Heart left ventricle (tissue), 16 donors: ENCODE measurements around the gene ZFPM1. TPM values are rescaled to one million over a fixed set of nuclear protein-coding genes. Genes with fewer than 3 reads are reported as not detected.
A peak's percentile ranks its signal among the peaks of the same experiment; 100 is the strongest.

ENCODE experiments used
- ATAC-seq, 4 donors: fragments of 200-7000 bp; cut with Tn5 transposase; one replicate each; pipeline ENCODE4 v1.9.1; 2020 to 2022; ENCODE audit warnings: moderate library complexity in 4 of 4, mild to moderate bottlenecking in 3 of 4, moderate number of reproducible peaks in 1 of 4
- DNase-seq, 5 donors: peaks; one replicate each; pipeline ENCODE4 v3.0.0-alpha.2; 2020
- H3K27ac ChIP-seq, 12 donors: fragments of 200-600 bp; sonication (generic) in 4 of 12; one replicate each; pipeline versions ENCODE4 v1.5.0 to v1.8.0; 2016 to 2022; ENCODE audit warnings: mild to moderate bottlenecking in 2 of 12
- H3K27me3 ChIP-seq, 9 donors: fragments of 200-600 bp; sonication (generic) in 2 of 9; one replicate each; pipeline versions ENCODE4 v1.5.1 to v1.8.0; 2016 to 2022; ENCODE audit warnings: mild to moderate bottlenecking in 3 of 9
- H3K36me3 ChIP-seq, 9 donors: fragments of 200-600 bp; sonication (generic) in 2 of 9; one replicate each; pipeline versions ENCODE4 v1.5.0 to v1.8.0; 2018 to 2022; ENCODE audit warnings: mild to moderate bottlenecking in 2 of 9
- H3K4me1 ChIP-seq, 12 donors: fragments of 200-600 bp; sonication (generic) in 4 of 12; one replicate each; pipeline versions ENCODE4 v1.5.0 to v1.8.0; 2016 to 2022; ENCODE audit warnings: mild to moderate bottlenecking in 3 of 12
- H3K4me3 ChIP-seq, 12 donors: fragments of 200-600 bp; sonication (generic) in 4 of 12; one replicate each; pipeline versions ENCODE4 v1.5.0 to v1.8.0; 2017 to 2022; ENCODE audit warnings: mild to moderate bottlenecking in 9 of 12, moderate library complexity in 4 of 12
- H3K9me3 ChIP-seq, 12 donors: fragments of 200-600 bp; sonication (generic) in 4 of 12; one replicate each; pipeline versions ENCODE4 v1.5.0 to v1.8.0; 2016 to 2022; ENCODE audit warnings: mild to moderate bottlenecking in 1 of 12
- CTCF ChIP-seq, 12 donors: fragments of 200-600 bp; sonication (generic) in 4 of 12; IDR thresholded peaks; one replicate each; pipeline versions ENCODE4 v1.5.0 to v1.8.0; 2018 to 2022; ENCODE audit warnings: antibody characterized with exemption in 12 of 12, mild to moderate bottlenecking in 5 of 12
- POLR2A ChIP-seq, 2 donors: fragments of 450-650 bp; IDR thresholded peaks; one replicate each; pipeline ENCODE4 v1.6.1; 2017; ENCODE audit warnings: antibody characterized with exemption in 2 of 2, mild to moderate bottlenecking in 2 of 2, moderate library complexity in 2 of 2
- WGBS, 4 donors: extraction: QIAGEN DNeasy Blood & Tissue Kit in 2 of 4; methylation state at CpG; one replicate each; pipeline versions ENCODE4 v1.1.5 to v1.1.7; 2013 to 2018; 5-methylcytosine and 5-hydroxymethylcytosine counted together
- intact Hi-C, 10 donors: fragments of 100-400 bp; cut with DNase I; formaldehyde crosslinking; loops; one replicate each; pipeline versions ENCODE4 v1.11.1 to v1.14.2; 2022
- polyA plus RNA-seq, 2 donors: library from polyadenylated mRNA; stranded (reverse); fragments of 200-250 nt; gene quantifications; one replicate each; pipeline ENCODE4 v1.2.3, GENCODE V29; 2013
- total RNA-seq, 9 donors: library from RNA; depleted of rRNA in 2 of 9; stranded (reverse); fragments of >200 nt in 2 of 9; fragmentation: NEBNext Ultra II Directional in 3 of 9; extraction: Animal tissue kit (Norgen Biotek cat#: 25700) in 3 of 9; gene quantifications; one replicate each; pipeline versions ENCODE4 v1.1.0 to v1.2.4, GENCODE V29; 2016 to 2023
- donor health status: ischemic (EF 13 %, LVEDD 7.1; RV severe dilation, severe dysfunction).
- donor health status: healthy with polysubstance abuse.
- donor health status: DM: no; HTN: yes; CAD: no.
- donor health status: DM: no; HTN: no; CAD: no.
- donor health status: ischemic (EF 25% LVEDD 6.9; RV normal size, moderate dysfunction).
- donor health status: ischemic (EF 25% LVEDD 5.7; RV mildly dilated, moderate dysfunction).
- donor health status: healthy.
- donor health status: DM: yes; HTN: yes; CAD: no.
- donor health status: ischemic (EF 35%, LVEDD 5.7; RV mildly dilated, moderate dysfunction).
- donor health status: nonischemic (EF 11% LVEDD 7.7; RV severe dilation, severe dysfunction).
- donor health status: DM: yes; HTN: yes; CAD: no.
- donor health status: PGD.
- donor health status: ischemic (EF 29% LVEDD 5.4; RV normal size, mild dysfunction).
- donor health status: nonischemic (EF 23%, LVEDD 6.1; RV moderate dilation, normal function).

Gene ZFPM1
- total and polyA plus RNA-seq, 11 donors: 1.3 to 6.3 (median 4.1) TPM

GRCh38 chr16:88454523-88454947, 1.5 kb downstream of the ZFPM1 start:
- Histone ChIP-seq H3K4me3 (peak overlapping the region; percentile 48 to 85 (median 66)), H3K27me3 (peaks cover 0 to 22% (median 0%) of the 10 kb centered on the region in 9 donors), H3K27ac (peak overlapping the region in 7 of 12 donors; percentile 21 to 76 (median 49)), H3K36me3 (no peaks in the 10 kb centered on the region), H3K9me3 (no peaks in the 10 kb centered on the region), H3K4me1 (peaks cover 7 to 53% (median 27%) of the 10 kb centered on the region in 12 donors)
- peak in 2 of 4 donors; percentile 1 to 9 for ATAC-seq
- intact Hi-C loops: loop anchor here in 2 of 10 donors (5.0 to 10.0 kb wide), 2 partner anchors 250 to 763 kb away; partner anchors contain the start of genes CTU2 (in 1 of the 2), RNF166 (in 1 of the 2) and ZNF778 (in 1 of the 2)
- TF ChIP-seq CTCF (IDR thresholded peaks at IDR 0.05) (no peak), POLR2A (IDR thresholded peaks at IDR 0.05) (no peak)
- WGBS, 4 donors: 5 to 12% (median 8%) methylated on average over 6 to 27 of the region's 27 CpGs
- DNase-seq: no peak

GRCh38 chr16:88455610-88456355, 2.7 kb downstream of the ZFPM1 start:
- TF ChIP-seq POLR2A (IDR thresholded peaks at IDR 0.05) (no peak), CTCF (IDR thresholded peaks at IDR 0.05) (no peak)
- Histone ChIP-seq H3K27me3 (peaks cover 0 to 22% (median 0%) of the 10 kb centered on the region in 9 donors), H3K4me3 (peak overlapping the region; percentile 36 to 85 (median 66)), H3K4me1 (peaks cover 7 to 56% (median 27%) of the 10 kb centered on the region in 12 donors), H3K27ac (peak overlapping the region in 9 of 12 donors; percentile 28 to 76 (median 54)), H3K9me3 (no peaks in the 10 kb centered on the region), H3K36me3 (no peaks in the 10 kb centered on the region)
- ATAC-seq (no peak), DNase-seq (no peak)
- intact Hi-C loops: loop anchor here in 1 of 10 donors (10.0 kb wide), 1 partner anchor 249 kb away; the partner anchor contains the start of genes CTU2 and RNF166
- 5 to 37% (median 12%) methylated on average over 21 to 68 of the region's 68 CpGs for WGBS, 4 donors

- Histone ChIP-seq H3K27ac (peak overlapping the region in 5 of 12 donors; percentile 39 to 67 (median 55)), H3K9me3 (no peaks in the 10 kb centered on the region), H3K27me3 (peaks cover 0 to 22% (median 0%) of the 10 kb centered on the region in 9 donors), H3K36me3 (no peaks in the 10 kb centered on the region), H3K4me3 (peak overlapping the region in 10 of 12 donors; percentile 48 to 85 (median 70)), H3K4me1 (peaks cover 7 to 60% (median 28%) of the 10 kb centered on the region in 12 donors)
- WGBS, 4 donors: 83 to 91% (median 86%) methylated on average over 14 of the region's 14 CpGs
- ATAC-seq: no peak
- TF ChIP-seq POLR2A (IDR thresholded peaks at IDR 0.05): no peak
- DNase-seq: no peak
- intact Hi-C loops: loop anchor here in 1 of 10 donors (10.0 kb wide), 1 partner anchor 248 kb away; the partner anchor contains the start of genes CTU2 and RNF166
Observed at GRCh38 chr16:88456356-88457292, 3.5 kb downstream of the ZFPM1 start.

GRCh38 chr16:88458039-88458772, 5.1 kb downstream of the ZFPM1 start:
- Histone ChIP-seq H3K36me3 (no peaks in the 10 kb centered on the region), H3K4me1 (peaks cover 7 to 60% (median 29%) of the 10 kb centered on the region in 12 donors), H3K27me3 (peaks cover 0 to 22% (median 0%) of the 10 kb centered on the region in 9 donors), H3K4me3 (no peak overlapping the region), H3K27ac (no peak overlapping the region), H3K9me3 (no peaks in the 10 kb centered on the region)
- 81 to 89% (median 83%) methylated on average over 14 to 20 of the region's 20 CpGs for WGBS, 4 donors
- ATAC-seq (no peak), DNase-seq (no peak)
- intact Hi-C loops: loop anchor here in 1 of 10 donors (10.0 kb wide), 1 partner anchor 247 kb away; the partner anchor contains the start of genes CTU2 and RNF166
- TF ChIP-seq CTCF (IDR thresholded peaks at IDR 0.05): no peak
- TF ChIP-seq POLR2A (IDR thresholded peaks at IDR 0.05): no peak
